Astrocyte (in vitro differentiated cells and primary cell): ENCODE data around the gene BCAR3.

Experiments used
- CTCF ChIP-seq: IDR thresholded peaks from 2 replicates; pipeline ENCODE4 v1.5.1; 2011; ENCODE audit warnings: low read depth, mild to moderate bottlenecking, inconsistent platforms, low read length, moderate library complexity; ENCODE audit not compliant: insufficient read depth
- EZH2 ChIP-seq: IDR thresholded peaks from 2 replicates; pipeline ENCODE4 v1.6.1; 2012; ENCODE audit warnings: mild to moderate bottlenecking, low read length, inconsistent platforms; ENCODE audit not compliant: insufficient read depth

- TF ChIP-seq CTCF (no peak), EZH2 (no peak)
Observed at GRCh38 chr1:93602101-93602500, 79.5 kb downstream of the BCAR3 start.
